Activated T-helper 2 cell treated with anti-CD3 and anti-CD28 coated beads, Interferon-gamma antibody, Interleukin-2, Interleukin-4, amounts not matched to agents 10 μg/mL and 5 μg/mL and 100 μg/mL, durations not matched to agents 14 hours and 24 hours and 36 hours (primary cell): ENCODE data around the gene SH3RF2. TPM values are rescaled to one million over a fixed set of nuclear protein-coding genes. Genes with fewer than 3 reads are reported as not detected.

ENCODE experiments used
- DNase-seq: peaks from one replicate; pipeline ENCODE4 v3.0.0; 2021; ENCODE audit warnings: low spot score
- H3K27ac Mint-ChIP-seq: one replicate; pipeline ENCODE4 v1.8.0; 2021; ENCODE audit warnings: mixed read lengths
- H3K27me3 Mint-ChIP-seq: one replicate; pipeline ENCODE4 v1.8.0; 2021; ENCODE audit warnings: low read depth, mixed read lengths
- H3K36me3 Mint-ChIP-seq: one replicate; pipeline ENCODE4 v1.8.0; 2021; ENCODE audit warnings: low read depth, mixed read lengths
- H3K4me1 Mint-ChIP-seq: one replicate; pipeline ENCODE4 v1.8.0; 2021; ENCODE audit warnings: low read depth, mixed read lengths
- H3K4me3 Mint-ChIP-seq: one replicate; pipeline ENCODE4 v1.8.0; 2021; ENCODE audit warnings: low read depth, mild to moderate bottlenecking, moderate library complexity, mixed read lengths
- H3K9me3 Mint-ChIP-seq: one replicate; pipeline ENCODE4 v1.8.0; 2021; ENCODE audit warnings: mixed read lengths
- intact Hi-C: fragments of 100-400 bp; cut with micrococcal nuclease; formaldehyde crosslinking; loops from one replicate; pipeline ENCODE4 v1.15.1; 2023
- total RNA-seq: library from RNA; stranded (reverse); gene quantifications from 2 replicates; pipeline ENCODE4 v1.2.3, GENCODE V29; 2022

The SH3RF2 gene
- total RNA-seq, 1 donor from 2014 or later = 0.57 TPM

DNA sequence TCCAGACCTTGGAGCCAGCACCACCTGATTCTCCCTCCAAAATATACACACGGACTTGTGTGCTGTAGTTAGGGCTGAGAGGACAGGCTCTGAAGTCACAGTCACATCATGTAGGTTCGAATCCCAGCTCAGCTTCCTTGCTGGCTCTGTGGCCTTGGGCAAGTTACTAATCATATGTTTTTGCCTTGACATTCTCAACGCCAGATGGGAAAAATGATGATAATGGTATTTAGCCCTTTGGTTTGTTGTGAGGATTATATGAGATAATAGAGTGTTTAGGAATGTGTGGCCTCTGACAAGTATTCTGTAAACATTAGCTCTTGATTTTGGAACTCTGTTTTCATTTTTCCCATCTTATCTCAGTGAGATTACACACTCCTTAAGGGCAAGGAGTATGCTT is 96.5 kb downstream of the SH3RF2 start:
- no peak overlapping the region for H3K27ac Mint-ChIP-seq
- no peaks in the 10 kb centered on the region for H3K9me3 Mint-ChIP-seq
- H3K27me3 Mint-ChIP-seq = peaks cover 6% of the 10 kb centered on the region

DNA sequence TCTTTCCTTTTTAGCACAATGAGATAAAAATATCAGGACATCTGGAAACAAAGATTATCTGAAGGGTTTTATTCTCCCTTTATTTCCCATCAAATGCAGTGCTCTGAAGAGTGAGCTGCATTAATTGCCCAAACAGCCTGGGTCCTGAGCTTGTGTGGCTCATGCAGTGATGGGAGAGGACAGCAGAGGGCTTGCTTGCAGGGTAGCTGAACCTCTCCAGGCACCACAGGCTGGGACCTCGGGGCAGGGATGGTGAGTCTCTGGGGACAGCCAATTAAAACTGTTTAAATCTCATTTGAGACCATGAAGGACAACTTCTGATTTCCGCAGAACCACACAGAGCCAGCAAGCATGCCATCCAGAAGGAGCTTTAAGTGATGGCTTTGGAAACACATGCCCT is 97.7 kb downstream of the SH3RF2 start:
- intact Hi-C loops = no loop called here
- H3K27me3 Mint-ChIP-seq = peaks cover 6% of the 10 kb centered on the region
- no peak overlapping the region for H3K4me3 Mint-ChIP-seq
- H3K27ac Mint-ChIP-seq = no peak overlapping the region
- no peaks in the 10 kb centered on the region for H3K4me1 Mint-ChIP-seq
- no peaks in the 10 kb centered on the region for H3K36me3 Mint-ChIP-seq
- DNase-seq = no peak
- H3K9me3 Mint-ChIP-seq = no peaks in the 10 kb centered on the region

More for the DNA sequence above, 96.5 kb downstream of the SH3RF2 start:
- Mint-ChIP-seq H3K36me3 (no peaks in the 10 kb centered on the region), H3K4me3 (no peak overlapping the region), H3K4me1 (no peaks in the 10 kb centered on the region)
- DNase-seq = no peak
- intact Hi-C loops = no loop called here

- DNase-seq = no peak
- intact Hi-C loops = no loop called here
- Mint-ChIP-seq H3K9me3 (no peaks in the 10 kb centered on the region), H3K4me3 (no peak overlapping the region), H3K36me3 (no peaks in the 10 kb centered on the region), H3K27me3 (peaks cover 6% of the 10 kb centered on the region), H3K27ac (no peak overlapping the region), H3K4me1 (no peaks in the 10 kb centered on the region)
Measured at GRCh38 chr5:146034605-146035004, 98.2 kb downstream of the SH3RF2 start.

GRCh38 chr5:146039420-146039819 is 103.0 kb downstream of the SH3RF2 start:
- H3K36me3 Mint-ChIP-seq = no peaks in the 10 kb centered on the region
- intact Hi-C loops = no loop called here
- no peak overlapping the region for H3K4me3 Mint-ChIP-seq
- no peak overlapping the region for H3K27ac Mint-ChIP-seq
- no peak for DNase-seq
- H3K4me1 Mint-ChIP-seq = no peaks in the 10 kb centered on the region
- H3K27me3 Mint-ChIP-seq = peaks cover 8% of the 10 kb centered on the region
- H3K9me3 Mint-ChIP-seq = no peaks in the 10 kb centered on the region

DNA sequence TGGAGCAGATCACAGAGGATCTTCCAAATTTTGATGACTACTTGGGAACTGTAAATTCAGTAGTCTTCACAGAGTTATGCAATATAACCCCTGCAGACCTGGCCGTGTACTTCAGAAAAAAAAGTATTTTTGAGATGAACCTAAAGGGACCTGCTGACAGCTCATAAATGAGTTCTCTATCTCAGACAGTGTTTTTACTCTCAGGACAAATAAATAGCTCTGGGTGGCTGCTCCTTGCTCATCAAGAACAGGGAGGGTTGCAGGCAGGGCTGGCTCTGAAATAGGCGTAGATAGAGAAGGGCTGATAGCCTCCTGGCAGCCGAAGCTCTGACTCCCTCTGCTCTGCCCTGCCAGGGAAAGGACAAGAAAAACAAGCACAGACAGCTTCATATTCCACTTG is 104.1 kb downstream of the SH3RF2 start:
- Mint-ChIP-seq H3K27ac (no peak overlapping the region), H3K4me3 (no peak overlapping the region), H3K27me3 (peaks cover 8% of the 10 kb centered on the region), H3K9me3 (no peaks in the 10 kb centered on the region), H3K4me1 (no peaks in the 10 kb centered on the region), H3K36me3 (no peaks in the 10 kb centered on the region)
- intact Hi-C loops = loop anchor here (10.0 kb wide), 1 partner anchor 206 kb away; the partner anchor contains the start of gene PRELID2
- DNase-seq = no peak

- peaks cover 9% of the 10 kb centered on the region for H3K27me3 Mint-ChIP-seq
- no peak overlapping the region for H3K4me3 Mint-ChIP-seq
- H3K36me3 Mint-ChIP-seq = no peaks in the 10 kb centered on the region
- H3K4me1 Mint-ChIP-seq = no peaks in the 10 kb centered on the region
- intact Hi-C loops = loop anchor here (10.0 kb wide), 1 partner anchor 206 kb away; the partner anchor contains the start of gene PRELID2
- no peak for DNase-seq
- no peaks in the 10 kb centered on the region for H3K9me3 Mint-ChIP-seq
- no peak overlapping the region for H3K27ac Mint-ChIP-seq
Measured at GRCh38 chr5:146041180-146041789, 104.9 kb downstream of the SH3RF2 start.

DNA sequence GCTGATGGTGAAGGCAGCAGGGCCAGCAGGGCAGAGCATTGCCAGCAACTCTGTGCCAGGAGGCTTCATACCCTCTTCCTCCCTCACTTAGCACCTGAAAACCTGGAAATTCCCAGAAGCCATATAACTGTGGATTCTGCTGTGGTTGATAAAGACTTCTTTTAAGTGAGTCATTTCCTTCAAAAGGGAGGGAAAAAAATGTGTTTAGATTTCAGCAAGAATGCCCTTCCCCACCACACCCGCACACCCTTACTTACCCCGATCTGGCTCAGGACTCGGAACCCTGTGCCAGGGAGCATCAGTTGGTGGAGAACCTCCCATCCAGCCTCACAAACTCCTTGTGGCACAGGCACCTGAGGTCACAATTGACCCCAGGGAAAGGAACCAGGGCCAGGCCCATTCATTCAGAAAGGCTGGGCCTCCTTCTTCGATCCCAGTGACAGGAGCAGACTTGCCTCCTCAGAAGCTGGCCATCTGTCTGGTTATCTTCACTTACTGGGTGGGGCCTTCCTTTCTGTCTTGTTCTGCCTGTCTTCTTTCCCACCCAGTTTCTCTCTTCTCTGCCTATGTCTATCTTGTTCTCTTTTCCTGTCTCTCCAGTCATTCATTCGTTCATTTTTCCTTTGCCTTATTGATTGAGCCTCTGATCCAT is 106.4 kb downstream of the SH3RF2 start:
- Mint-ChIP-seq H3K27me3 (peaks cover 4% of the 10 kb centered on the region), H3K9me3 (no peaks in the 10 kb centered on the region), H3K27ac (no peak overlapping the region), H3K4me3 (no peak overlapping the region), H3K36me3 (no peaks in the 10 kb centered on the region), H3K4me1 (no peaks in the 10 kb centered on the region)
- intact Hi-C loops = loop anchor here (10.0 kb wide), 1 partner anchor 208 kb away; the partner anchor contains the start of gene PRELID2
- DNase-seq = no peak

DNA sequence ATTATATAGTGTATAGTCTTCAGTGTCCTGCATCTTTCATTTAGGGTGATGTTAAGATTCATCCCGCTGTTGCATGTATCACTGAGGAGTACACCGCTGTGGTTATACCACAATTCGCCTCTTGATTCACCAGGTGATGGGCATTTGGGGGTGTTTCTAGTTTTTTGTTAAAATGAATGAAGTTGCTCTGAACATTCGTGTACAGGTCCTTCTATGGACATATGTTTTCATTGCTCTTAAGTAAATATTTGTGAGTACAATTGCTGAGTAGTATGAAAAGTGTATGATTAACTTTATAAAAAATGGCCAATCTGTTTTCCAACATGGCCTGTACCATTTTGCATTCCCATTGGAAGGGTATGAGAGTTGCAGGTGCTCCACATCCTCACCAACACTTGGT is 107.3 kb downstream of the SH3RF2 start:
- Mint-ChIP-seq H3K4me3 (no peak overlapping the region), H3K27me3 (peaks cover 5% of the 10 kb centered on the region), H3K9me3 (no peaks in the 10 kb centered on the region), H3K36me3 (no peaks in the 10 kb centered on the region), H3K27ac (no peak overlapping the region), H3K4me1 (no peaks in the 10 kb centered on the region)
- DNase-seq = no peak
- intact Hi-C loops = loop anchor here (10.0 kb wide), 1 partner anchor 209 kb away; the partner anchor contains the start of gene PRELID2

GRCh38 chr5:146047396-146047795 is 111.0 kb downstream of the SH3RF2 start:
- Mint-ChIP-seq H3K27me3 (peaks cover 10% of the 10 kb centered on the region), H3K4me3 (no peak overlapping the region)

DNA sequence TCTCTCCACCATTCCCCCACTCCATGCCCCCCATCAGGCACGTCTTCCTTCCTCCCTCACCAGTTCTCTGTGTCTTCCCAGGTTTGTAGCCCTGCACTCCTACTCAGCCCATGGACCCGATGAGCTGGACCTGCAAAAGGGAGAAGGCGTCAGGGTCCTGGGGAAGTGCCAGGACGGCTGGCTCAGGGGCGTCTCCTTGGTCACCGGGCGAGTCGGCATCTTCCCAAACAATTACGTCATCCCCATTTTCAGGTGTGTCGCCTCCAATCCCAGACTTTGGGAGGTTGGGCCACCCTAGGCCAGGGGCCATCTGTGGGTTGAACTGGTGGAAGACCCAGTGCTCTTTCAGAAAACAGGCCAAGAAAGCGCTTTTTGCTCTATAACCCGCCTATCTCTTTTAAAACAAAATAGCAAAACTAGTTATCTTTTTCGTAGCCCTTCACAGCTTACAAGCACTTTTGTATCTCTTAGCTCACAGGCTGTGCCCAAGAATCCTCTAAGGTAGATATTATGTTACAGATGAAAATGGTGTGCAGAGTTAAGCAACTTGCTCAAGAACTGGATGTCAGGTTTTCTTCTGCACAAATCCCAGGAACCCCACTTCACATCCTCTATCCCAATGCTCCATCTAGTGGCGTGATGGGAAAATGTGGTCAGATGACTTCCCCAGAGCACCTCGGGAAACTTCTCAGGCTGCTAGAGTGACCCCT is 112.8 kb downstream of the SH3RF2 start:
- Mint-ChIP-seq H3K9me3 (no peaks in the 10 kb centered on the region), H3K4me3 (no peak overlapping the region), H3K4me1 (no peaks in the 10 kb centered on the region), H3K27ac (no peak overlapping the region), H3K27me3 (peaks cover 10% of the 10 kb centered on the region), H3K36me3 (no peaks in the 10 kb centered on the region)
- intact Hi-C loops = loop anchor here (10.0 kb wide), 1 partner anchor 214 kb away; the partner anchor contains the start of gene PRELID2
- DNase-seq = no peak

More at GRCh38 chr5:146047396-146047795, 111.0 kb downstream of the SH3RF2 start:
- no peaks in the 10 kb centered on the region for H3K9me3 Mint-ChIP-seq
- intact Hi-C loops = loop anchor here (10.0 kb wide), 1 partner anchor 213 kb away; the partner anchor contains the start of gene PRELID2
- no peaks in the 10 kb centered on the region for H3K4me1 Mint-ChIP-seq
- DNase-seq = no peak
- H3K36me3 Mint-ChIP-seq = no peaks in the 10 kb centered on the region
- H3K27ac Mint-ChIP-seq = no peak overlapping the region

DNA sequence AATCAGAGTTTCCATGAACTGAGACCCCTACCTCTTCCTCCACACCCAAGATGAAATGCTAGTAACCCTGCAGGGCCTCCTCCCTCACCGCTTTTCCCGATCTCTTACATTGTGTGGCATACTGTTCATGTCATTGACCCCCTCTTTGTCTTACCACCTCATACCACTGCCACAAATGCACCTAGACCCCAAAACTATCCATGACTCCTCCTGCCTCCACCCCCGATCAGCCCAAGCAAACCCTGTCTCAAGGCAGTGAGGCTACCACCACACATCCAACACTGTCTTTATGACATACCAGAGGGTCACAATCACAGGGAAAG is 113.3 kb downstream of the SH3RF2 start:
- H3K4me3 Mint-ChIP-seq = no peak overlapping the region
- peaks cover 14% of the 10 kb centered on the region for H3K27me3 Mint-ChIP-seq
- intact Hi-C loops = loop anchor here (5.0 to 10.0 kb wide), 3 partner anchors 215 to 1845 kb away; partner anchors contain the start of gene PRELID2
- H3K4me1 Mint-ChIP-seq = no peaks in the 10 kb centered on the region
- no peaks in the 10 kb centered on the region for H3K9me3 Mint-ChIP-seq
- no peak for DNase-seq
- no peak overlapping the region for H3K27ac Mint-ChIP-seq
- H3K36me3 Mint-ChIP-seq = no peaks in the 10 kb centered on the region

DNA sequence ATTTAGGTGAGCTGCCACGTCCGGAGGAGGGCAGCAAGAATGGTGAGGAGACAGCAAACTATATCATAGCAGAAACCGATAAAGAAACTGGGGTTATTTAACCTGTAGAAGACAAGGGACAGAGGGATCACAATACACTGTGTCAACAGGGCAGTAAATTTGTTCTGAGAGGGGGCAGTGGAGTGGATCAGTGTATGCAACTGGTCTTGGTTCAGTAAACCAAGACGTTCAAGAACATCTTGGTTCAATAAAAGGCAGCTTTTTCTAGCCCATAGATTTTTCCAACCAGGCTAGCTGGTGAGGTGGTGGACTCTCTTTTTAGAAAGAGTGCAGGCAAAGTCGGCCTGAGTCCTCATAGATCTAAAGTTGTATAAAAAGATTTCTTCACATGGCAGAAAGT is 113.7 kb downstream of the SH3RF2 start:
- Mint-ChIP-seq H3K27me3 (peaks cover 15% of the 10 kb centered on the region), H3K36me3 (no peaks in the 10 kb centered on the region), H3K4me3 (no peak overlapping the region), H3K9me3 (no peaks in the 10 kb centered on the region), H3K27ac (no peak overlapping the region), H3K4me1 (no peaks in the 10 kb centered on the region)
- DNase-seq = no peak
- intact Hi-C loops = loop anchor here (5.0 to 10.0 kb wide), 2 partner anchors 368 to 1845 kb away; no protein-coding TSS in a partner anchor

GRCh38 chr5:146051678-146052077 is 115.3 kb downstream of the SH3RF2 start:
- Mint-ChIP-seq H3K4me1 (no peaks in the 10 kb centered on the region), H3K36me3 (no peaks in the 10 kb centered on the region), H3K4me3 (no peak overlapping the region), H3K9me3 (no peaks in the 10 kb centered on the region), H3K27ac (no peak overlapping the region), H3K27me3 (peaks cover 13% of the 10 kb centered on the region)
- DNase-seq = no peak
- intact Hi-C loops = loop anchor here (1.0 to 10.0 kb wide), 3 partner anchors 354 to 1847 kb away; no protein-coding TSS in a partner anchor
